Measurements from ENCODE around the gene TUBGCP2. TPM values are rescaled to one million over a fixed set of nuclear protein-coding genes. Genes with fewer than 3 reads are reported as not detected.

Gene TUBGCP2
- total and polyA plus RNA-seq, 2 of the 13 experiments (the other 11 are each of a cell fraction or from before 2014, with no cell fraction given): 21.3 to 34.5 TPM

- no peak for TF ChIP-seq ZUFSP (CRISPR knock-in tag; IDR thresholded peaks at IDR 0.05; ENCODE audit: borderline replicate concordance)
- no peak for TF ChIP-seq ZSCAN12 (CRISPR knock-in tag; IDR thresholded peaks at IDR 0.05)
- TF ChIP-seq JDP2 (CRISPR knock-in tag; IDR thresholded peaks at IDR 0.05; ENCODE audit: borderline replicate concordance): no peak
- no peak for TF ChIP-seq KDM3A (CRISPR knock-in tag; IDR thresholded peaks at IDR 0.05; ENCODE audit: low read depth)
- no peak for TF ChIP-seq ZNF652 (CRISPR knock-in tag; IDR thresholded peaks at IDR 0.05; ENCODE audit: borderline replicate concordance, low read depth)
- TF ChIP-seq ZNF142 (CRISPR knock-in tag; IDR thresholded peaks at IDR 0.05): peak; percentile 98
- TF ChIP-seq, protein P1, sequence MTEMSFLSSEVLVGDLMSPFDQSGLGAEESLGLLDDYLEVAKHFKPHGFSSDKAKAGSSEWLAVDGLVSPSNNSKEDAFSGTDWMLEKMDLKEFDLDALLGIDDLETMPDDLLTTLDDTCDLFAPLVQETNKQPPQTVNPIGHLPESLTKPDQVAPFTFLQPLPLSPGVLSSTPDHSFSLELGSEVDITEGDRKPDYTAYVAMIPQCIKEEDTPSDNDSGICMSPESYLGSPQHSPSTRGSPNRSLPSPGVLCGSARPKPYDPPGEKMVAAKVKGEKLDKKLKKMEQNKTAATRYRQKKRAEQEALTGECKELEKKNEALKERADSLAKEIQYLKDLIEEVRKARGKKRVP (CRISPR knock-in tag; IDR thresholded peaks at IDR 0.05): peak in 1 of 2 experiments; percentile 48; a peak in 1 of 4 replicates
- no peak for TF ChIP-seq ZNF292 (CRISPR knock-in tag; IDR thresholded peaks at IDR 0.05; ENCODE audit: borderline replicate concordance, low read depth)
- TF ChIP-seq ZNF276 (CRISPR knock-in tag; IDR thresholded peaks at IDR 0.05; ENCODE audit: low read depth): no peak
- TF ChIP-seq DMAP1 (CRISPR knock-in tag; IDR thresholded peaks at IDR 0.05): no peak; the same call in 1 of the 2 replicates
- no peak; the same call in 1 of the 2 replicates for TF ChIP-seq ZNF441 (CRISPR knock-in tag; IDR thresholded peaks at IDR 0.05; ENCODE audit: borderline replicate concordance)
- peak; percentile 65 for TF ChIP-seq SALL2 (CRISPR knock-in tag; IDR thresholded peaks at IDR 0.05)
- no peak for TF ChIP-seq PAF1 (CRISPR knock-in tag; IDR thresholded peaks at IDR 0.05)
- TF ChIP-seq, protein P2, sequence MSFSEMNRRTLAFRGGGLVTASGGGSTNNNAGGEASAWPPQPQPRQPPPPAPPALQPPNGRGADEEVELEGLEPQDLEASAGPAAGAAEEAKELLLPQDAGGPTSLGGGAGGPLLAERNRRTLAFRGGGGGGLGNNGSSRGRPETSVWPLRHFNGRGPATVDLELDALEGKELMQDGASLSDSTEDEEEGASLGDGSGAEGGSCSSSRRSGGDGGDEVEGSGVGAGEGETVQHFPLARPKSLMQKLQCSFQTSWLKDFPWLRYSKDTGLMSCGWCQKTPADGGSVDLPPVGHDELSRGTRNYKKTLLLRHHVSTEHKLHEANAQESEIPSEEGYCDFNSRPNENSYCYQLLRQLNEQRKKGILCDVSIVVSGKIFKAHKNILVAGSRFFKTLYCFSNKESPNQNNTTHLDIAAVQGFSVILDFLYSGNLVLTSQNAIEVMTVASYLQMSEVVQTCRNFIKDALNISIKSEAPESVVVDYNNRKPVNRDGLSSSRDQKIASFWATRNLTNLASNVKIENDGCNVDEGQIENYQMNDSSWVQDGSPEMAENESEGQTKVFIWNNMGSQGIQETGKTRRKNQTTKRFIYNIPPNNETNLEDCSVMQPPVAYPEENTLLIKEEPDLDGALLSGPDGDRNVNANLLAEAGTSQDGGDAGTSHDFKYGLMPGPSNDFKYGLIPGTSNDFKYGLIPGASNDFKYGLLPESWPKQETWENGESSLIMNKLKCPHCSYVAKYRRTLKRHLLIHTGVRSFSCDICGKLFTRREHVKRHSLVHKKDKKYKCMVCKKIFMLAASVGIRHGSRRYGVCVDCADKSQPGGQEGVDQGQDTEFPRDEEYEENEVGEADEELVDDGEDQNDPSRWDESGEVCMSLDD (CRISPR knock-in tag; IDR thresholded peaks at IDR 0.05; ENCODE audit: borderline replicate concordance): no peak
- no peak for TF ChIP-seq IRF2 (CRISPR knock-in tag; IDR thresholded peaks at IDR 0.05)
- TF ChIP-seq ATAD3A (CRISPR knock-in tag; IDR thresholded peaks at IDR 0.05): no peak
Measured at GRCh38 chr10:133308421-133309099, at the start of gene TUBGCP2, which contains the start of gene ZNF511 (continued).
